Hepatocyte (in vitro differentiated cells): ENCODE data around the gene RAPGEF4.

Source experiments
- EZH2 ChIP-seq: fragments of 200-600 bp; sonication (generic); IDR thresholded peaks from 2 replicates; pipeline ENCODE4 v1.6.1; 2016; ENCODE audit warnings: antibody characterized with exemption, mild to moderate bottlenecking, borderline replicate concordance
- TF ChIP-seq, protein P1 (sequence below): fragments of 200-600 bp; sonication (generic); IDR thresholded peaks from 2 replicates; pipeline ENCODE4 v1.5.1; 2016; ENCODE audit warnings: antibody characterized with exemption, mild to moderate bottlenecking; ENCODE audit not compliant: poor library complexity

DNA sequence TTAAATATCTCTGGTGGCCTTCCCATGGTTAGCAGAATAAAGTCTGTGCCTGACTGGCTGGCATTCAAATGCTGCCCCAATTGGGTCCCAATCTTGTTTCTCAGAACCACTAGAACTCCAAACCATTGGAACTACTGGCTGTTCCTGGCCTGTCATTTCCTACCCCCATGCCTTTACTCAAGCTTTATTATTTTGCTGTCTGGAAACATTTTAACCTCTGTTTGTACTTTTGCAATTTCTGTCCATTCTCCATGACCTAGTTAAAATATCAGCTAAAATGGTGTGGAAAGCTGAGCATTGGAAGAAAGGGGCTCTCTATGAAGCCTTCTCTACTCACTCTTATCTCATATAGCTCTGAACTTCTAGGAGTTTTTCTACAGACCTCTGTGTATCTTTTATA is 38.7 kb downstream of the RAPGEF4 start:
- TF ChIP-seq, protein P1, sequence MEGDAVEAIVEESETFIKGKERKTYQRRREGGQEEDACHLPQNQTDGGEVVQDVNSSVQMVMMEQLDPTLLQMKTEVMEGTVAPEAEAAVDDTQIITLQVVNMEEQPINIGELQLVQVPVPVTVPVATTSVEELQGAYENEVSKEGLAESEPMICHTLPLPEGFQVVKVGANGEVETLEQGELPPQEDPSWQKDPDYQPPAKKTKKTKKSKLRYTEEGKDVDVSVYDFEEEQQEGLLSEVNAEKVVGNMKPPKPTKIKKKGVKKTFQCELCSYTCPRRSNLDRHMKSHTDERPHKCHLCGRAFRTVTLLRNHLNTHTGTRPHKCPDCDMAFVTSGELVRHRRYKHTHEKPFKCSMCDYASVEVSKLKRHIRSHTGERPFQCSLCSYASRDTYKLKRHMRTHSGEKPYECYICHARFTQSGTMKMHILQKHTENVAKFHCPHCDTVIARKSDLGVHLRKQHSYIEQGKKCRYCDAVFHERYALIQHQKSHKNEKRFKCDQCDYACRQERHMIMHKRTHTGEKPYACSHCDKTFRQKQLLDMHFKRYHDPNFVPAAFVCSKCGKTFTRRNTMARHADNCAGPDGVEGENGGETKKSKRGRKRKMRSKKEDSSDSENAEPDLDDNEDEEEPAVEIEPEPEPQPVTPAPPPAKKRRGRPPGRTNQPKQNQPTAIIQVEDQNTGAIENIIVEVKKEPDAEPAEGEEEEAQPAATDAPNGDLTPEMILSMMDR: no peak
- TF ChIP-seq EZH2: no peak
